HG02870 (cell line): ENCODE data around the gene PLXNB1.
"Not testable (repeated sequence)": the region's sequence is repeated elsewhere in the genome, so short reads cannot be mapped to it uniquely, and the experiment has no call there.

ENCODE experiments used
- ATAC-seq: cut with Tn5 transposase; IDR thresholded peaks from one replicate; pipeline ENCODE4 v1.9.1; 2021; ENCODE audit warnings: mild to moderate bottlenecking, moderate library complexity; ENCODE audit not compliant: unreplicated experiment

The PLXNB1 gene, protein sequence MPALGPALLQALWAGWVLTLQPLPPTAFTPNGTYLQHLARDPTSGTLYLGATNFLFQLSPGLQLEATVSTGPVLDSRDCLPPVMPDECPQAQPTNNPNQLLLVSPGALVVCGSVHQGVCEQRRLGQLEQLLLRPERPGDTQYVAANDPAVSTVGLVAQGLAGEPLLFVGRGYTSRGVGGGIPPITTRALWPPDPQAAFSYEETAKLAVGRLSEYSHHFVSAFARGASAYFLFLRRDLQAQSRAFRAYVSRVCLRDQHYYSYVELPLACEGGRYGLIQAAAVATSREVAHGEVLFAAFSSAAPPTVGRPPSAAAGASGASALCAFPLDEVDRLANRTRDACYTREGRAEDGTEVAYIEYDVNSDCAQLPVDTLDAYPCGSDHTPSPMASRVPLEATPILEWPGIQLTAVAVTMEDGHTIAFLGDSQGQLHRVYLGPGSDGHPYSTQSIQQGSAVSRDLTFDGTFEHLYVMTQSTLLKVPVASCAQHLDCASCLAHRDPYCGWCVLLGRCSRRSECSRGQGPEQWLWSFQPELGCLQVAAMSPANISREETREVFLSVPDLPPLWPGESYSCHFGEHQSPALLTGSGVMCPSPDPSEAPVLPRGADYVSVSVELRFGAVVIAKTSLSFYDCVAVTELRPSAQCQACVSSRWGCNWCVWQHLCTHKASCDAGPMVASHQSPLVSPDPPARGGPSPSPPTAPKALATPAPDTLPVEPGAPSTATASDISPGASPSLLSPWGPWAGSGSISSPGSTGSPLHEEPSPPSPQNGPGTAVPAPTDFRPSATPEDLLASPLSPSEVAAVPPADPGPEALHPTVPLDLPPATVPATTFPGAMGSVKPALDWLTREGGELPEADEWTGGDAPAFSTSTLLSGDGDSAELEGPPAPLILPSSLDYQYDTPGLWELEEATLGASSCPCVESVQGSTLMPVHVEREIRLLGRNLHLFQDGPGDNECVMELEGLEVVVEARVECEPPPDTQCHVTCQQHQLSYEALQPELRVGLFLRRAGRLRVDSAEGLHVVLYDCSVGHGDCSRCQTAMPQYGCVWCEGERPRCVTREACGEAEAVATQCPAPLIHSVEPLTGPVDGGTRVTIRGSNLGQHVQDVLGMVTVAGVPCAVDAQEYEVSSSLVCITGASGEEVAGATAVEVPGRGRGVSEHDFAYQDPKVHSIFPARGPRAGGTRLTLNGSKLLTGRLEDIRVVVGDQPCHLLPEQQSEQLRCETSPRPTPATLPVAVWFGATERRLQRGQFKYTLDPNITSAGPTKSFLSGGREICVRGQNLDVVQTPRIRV (N-terminal part only)

DNA sequence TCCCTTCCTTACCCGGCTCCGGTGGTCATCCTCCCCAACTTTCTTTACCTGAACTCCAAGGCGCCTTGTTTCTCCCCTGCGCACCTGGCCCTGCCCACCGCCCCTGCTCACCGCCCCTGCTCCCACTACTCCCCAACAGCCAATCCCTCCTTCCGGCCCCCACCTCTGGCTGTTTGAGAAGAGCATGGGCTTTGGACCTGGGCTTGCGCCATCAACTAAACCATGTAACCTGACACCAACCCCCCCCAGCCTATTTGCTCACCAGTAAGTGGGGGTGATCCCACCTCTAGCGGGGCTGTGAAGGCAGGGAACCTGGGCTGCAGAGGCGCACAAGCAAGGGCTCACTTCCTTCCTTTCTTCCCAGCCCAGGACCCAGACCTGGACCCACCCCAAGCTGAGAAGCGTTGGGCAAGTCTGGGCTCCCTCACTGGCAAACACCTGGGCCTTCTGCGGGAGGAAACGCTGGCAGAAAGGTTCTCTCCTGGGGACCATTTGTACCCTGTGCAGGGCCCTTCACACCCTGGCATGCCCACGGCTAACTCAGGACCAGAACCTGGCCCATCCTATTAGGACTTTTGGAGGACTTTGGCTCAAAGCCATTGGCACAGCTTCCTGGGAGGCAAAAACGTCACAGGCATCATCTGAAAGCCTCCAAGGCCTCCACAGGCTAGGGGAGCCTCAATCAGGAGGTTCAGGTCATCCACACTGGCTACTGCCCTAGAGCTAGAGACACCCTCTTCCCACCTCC lies at the start of gene PLXNB1:
Gene PLXNB1 (minus strand): TSS at position 127 of the 748 bp plus-strand sequence. CDS start 5,475 bp downstream, outside the sequence.
- ATAC-seq, result no peak

DNA sequence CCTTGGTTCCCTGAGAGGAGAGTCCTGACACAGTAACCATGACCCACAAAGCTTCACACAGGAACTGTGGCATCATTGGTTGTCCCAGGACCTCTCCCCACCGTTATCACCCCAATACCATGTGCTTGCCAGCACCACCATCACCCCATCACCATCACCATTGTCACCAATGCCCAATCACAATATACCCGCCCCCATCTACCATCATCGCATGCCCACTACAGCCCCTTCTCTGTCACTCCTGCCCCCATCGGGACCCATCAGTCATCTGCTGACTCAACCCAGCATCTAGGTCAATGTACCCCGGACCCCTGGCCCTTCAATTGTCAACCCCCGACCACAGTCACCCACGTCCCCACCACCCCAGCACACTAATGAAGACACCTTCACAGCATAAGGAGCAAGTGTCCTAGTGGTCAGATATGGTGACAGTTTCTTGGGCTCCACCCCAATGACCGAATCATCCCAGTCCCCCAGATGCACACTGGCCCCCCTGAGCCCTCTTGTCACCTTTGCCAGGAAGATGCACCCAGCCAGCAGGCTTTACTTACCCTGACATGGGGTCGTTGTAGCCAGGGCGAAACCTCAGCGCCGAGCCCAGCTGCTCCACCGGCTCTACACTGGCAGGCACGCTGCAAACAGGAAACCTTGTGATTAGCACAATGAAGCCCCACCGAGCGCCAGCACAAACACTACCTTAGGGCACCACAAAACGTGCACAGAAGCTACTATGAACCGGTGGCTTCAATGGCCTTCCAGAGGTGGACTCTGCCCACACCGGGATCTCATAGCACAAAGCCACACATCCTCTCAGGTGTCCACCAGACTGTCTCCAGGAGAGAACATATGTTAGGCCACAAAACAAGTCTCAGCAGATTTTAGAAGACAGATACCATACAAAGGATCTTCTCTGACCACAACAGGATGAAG lies 49.0 kb upstream of the PLXNB1 start:
- ATAC-seq, result no peak

DNA sequence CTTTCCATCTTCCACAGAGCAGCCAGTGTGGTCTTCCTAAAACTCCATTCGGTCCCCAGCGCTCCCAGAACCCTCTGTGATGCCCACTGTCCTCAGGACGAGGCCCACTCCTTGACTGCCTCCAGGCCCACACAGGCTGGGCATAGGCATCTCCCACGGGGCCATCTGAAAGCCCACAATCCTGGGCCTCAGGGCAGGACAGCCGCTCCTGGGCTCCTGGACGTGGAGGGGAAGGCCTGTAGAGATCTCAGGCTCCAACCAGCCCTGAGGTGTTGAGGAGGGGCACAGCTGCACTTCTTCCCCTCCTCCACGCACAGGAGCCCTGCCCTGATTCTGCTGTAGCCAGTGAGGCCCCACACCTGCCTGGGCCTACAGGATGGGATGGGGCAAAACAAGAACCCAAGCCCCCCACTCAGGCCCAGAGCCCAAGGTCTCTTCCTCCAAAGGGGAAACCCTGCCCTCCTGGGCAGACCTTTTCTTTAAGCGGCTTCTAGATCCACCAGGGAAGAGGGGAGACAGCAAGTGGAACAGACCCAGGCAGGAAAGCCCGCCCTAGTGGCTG lies 48.2 kb upstream of the PLXNB1 start:
- ATAC-seq, result no peak

GRCh38 chr3:48476426-48477053 lies 46.7 kb upstream of the PLXNB1 start:
- no peak for ATAC-seq

- ATAC-seq, result no peak
These were observed 45.3 kb upstream of the PLXNB1 start for GRCh38 chr3:48475188-48475587.

DNA sequence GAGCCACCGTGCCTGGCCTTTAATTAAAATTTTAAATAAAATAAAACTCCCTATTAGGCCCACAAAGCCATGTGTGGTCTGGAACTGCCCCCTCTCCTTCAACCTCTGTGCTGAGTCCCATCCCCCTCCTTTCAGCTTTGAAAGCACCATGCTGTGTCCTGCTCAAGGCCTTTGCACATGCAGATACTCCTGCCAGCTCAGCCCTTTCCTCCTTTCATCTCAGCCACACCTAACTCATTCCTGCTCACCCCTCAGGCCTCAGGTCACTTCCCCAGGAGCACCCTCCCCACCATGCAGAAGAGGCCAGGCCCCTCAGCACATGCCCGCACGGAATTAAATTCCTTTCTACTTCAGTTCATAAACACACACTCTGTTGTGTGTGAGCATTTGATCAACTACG lies 44.7 kb upstream of the PLXNB1 start:
- no peak for ATAC-seq

- ATAC-seq, result not testable (repeated sequence)
These were observed 44.1 kb upstream of the PLXNB1 start for GRCh38 chr3:48474031-48474430.

- ATAC-seq, result no peak
These were observed 43.7 kb upstream of the PLXNB1 start for GRCh38 chr3:48473617-48473952.

- ATAC-seq, result peak; percentile 67
These were observed 43.2 kb upstream of the PLXNB1 start for GRCh38 chr3:48472923-48473616.

DNA sequence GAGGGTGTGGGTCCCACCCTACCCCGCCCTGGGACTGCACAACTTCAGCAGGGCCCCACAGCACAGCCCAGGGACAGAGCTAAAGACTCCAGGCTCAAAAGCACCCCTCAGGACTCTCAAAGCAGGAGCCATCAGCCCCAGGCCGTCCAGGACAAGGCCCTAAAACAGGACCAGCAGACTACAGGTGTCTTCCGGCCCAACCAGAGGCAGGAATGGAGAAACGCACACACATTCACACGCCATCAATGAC lies 42.7 kb upstream of the PLXNB1 start:
- peak; percentile 4 for ATAC-seq

GRCh38 chr3:48470286-48470685 lies 40.4 kb upstream of the PLXNB1 start:
- ATAC-seq, result no peak

DNA sequence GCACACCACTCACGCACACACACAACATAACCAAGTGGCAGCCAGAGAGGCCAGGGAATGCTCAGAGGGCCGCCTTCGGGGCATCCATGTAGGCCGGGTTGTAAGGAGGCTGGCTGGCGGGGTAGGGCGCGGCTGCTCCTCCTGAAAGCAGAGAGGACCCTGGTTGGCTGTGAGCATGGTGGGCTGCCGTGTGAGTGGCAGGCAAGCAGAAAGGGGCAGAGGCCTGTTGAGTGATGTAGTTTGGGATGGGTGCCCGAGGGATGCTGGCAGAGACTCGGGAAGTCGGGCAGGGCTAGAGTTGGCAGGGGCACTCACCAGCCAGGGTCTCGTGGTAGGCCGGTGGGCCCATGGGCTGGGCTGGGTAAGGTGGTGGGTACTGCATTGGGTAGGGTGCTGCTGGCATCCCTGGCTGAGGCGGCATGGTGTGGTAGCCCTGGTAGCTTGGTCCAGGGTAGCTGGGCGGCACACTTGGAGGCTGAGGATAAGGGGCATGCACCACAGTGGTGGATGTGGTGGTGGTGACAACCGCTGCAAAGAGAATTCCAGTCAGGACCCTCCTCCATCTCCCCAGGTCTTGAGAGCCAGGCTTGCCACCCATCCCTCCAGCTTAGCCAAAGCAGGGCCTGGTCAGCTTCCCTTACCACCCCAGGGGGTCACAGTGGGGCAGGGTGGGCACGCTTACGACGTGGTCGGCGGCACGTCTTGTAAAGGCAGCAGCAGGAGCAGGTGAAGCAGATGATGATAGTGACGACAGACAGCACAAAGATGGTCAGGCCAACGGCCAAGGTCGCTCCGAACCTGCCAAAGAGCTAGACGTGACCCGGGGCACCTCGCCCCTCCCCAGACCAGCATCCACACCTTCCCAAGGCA lies 39.4 kb upstream of the PLXNB1 start:
- ATAC-seq, result no peak

DNA sequence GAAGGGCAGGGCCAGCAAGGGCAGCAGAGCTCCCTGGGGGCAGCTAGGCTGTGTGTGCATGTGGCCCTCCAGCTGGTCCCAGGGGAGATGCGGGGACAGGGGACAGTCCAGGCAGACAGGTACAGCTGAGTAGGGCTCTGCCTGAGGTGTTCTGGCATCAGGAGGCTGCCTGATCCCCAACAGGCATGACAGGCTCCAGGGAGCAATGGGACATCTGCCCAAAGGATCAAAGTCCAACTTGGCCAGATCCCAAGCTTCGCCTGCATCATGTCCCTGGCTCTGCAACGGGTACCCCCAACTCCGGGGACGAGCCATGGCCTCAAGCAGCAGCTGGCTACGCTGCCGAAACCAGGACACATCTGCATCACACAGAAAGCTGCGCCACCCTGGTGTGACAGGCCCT lies 38.4 kb upstream of the PLXNB1 start:
- ATAC-seq, result no peak

DNA sequence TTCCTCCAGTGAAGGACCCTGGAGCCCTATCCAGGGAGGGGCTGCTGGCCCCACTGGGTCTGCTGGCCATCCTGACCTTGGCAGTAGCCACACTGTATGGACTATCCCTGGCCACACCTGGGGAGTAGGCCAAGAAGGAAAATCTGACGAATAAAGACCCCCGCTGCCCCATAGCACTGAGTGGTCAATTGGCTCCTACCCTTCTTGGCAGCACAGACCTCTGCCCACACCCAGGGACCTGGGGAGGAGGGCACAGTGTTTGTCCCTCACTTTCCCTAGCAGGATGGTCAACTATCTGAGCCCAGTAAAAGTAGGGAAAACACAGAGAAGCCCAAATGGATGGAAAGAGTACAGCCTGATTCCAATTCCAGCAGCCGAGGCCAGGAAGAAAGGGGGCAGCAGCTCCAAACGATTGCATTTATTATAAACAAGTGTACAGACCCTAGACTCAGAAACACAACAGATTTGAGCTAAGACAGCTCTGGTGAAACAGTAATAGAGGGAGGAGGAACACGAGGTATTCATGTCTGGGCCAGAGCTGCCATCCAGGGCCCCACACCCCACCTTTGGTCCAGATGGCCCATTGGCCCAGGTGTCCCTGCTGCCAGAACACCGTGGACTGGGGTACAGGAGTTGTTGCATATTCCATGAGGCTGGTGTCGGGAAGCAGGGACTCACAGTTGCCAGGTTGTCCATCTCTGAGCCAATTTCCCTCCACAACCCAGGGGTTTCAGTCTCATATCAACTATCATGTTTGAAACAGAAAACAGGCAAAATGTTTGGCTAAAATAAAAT lies 37.8 kb upstream of the PLXNB1 start:
- no peak for ATAC-seq

DNA sequence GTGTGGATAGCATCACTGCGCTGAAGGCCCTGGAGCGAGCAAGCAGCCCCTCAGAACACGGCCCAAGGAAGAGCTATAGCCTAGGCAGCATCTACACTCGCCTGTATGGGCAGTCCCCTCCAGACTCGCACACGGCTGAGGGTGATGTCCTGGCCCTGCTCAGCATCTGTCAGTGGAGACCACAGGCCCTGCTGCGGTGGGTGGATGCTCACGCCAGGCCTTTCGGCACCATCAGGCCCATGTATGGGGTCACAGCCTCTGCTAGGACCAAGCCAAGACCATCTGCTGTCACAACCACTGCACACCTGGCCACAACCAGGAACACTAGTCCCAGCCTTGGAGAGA lies 37.2 kb upstream of the PLXNB1 start:
- ATAC-seq, result no peak

- peak; percentile 18 for ATAC-seq
These were observed 36.7 kb upstream of the PLXNB1 start for GRCh38 chr3:48466386-48467109.
